Prostate gland (tissue), 2 donors: ENCODE results near the gene CRADD.

ENCODE experiments used
- CTCF ChIP-seq, 4 experiments: fragments of 200-600 bp in 2 of 4; fragments of 450-650 bp in 2 of 4; sonication (generic) in 2 of 4; IDR thresholded peaks; 1 replicate in 3 of 4; 2 replicates in 1 of 4; pipeline ENCODE4 v1.5.1; 2016 to 2019; ENCODE audit warnings: antibody characterized with exemption in 4 of 4, mild to moderate bottlenecking in 2 of 4, moderate library complexity in 2 of 4
- POLR2A ChIP-seq: fragments of 450-650 bp; IDR thresholded peaks from one replicate; pipeline ENCODE4 v1.6.1; 2016; ENCODE audit warnings: antibody characterized with exemption, mild to moderate bottlenecking

GRCh38 chr12:93663006-93663728 lies 14.0 kb upstream of the CRADD start:
- TF ChIP-seq CTCF (IDR thresholded peaks at IDR 0.05) (no peak), POLR2A (no peak)
